Measurements from ENCODE around the gene FLT3. TPM values are rescaled to one million over a fixed set of nuclear protein-coding genes. Genes with fewer than 3 reads are reported as not detected.

Gene FLT3
- total and polyA plus RNA-seq, 12 donors = 0.07 to 0.95 (median 0.16) TPM; not detected in 5

DNA sequence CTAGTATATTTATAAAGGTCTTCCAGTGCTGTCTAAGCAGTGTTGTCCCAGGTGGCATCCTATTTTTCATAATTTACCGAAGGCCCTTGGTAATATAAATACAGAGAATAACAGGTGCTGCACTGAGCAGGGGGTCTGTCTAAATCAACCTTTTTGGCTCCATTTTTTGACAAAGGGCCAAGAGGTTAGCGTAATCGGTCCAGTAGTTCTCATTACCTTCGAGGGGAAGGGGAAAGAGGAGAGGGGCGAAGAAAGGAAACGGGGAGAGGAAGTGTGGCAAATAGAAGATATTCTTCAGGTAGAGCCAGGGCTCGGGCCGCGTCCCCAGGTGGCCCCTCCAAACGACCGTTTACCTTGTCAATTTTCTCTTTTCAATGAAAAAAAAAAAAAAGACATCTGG lies 37.2 kb upstream of the FLT3 start:
- ATAC-seq (peak in 3 of 8 donors; percentile 1 to 2 (median 1)), DNase-seq (peak in 1 of 2 donors; percentile 10)
- Histone ChIP-seq H3K4me1 (peaks cover 4 to 43% (median 30%) of the 10 kb centered on the region in 9 donors), H3K27me3 (no peaks in the 10 kb centered on the region), H3K27ac (peak overlapping the region; percentile 95 to 100 (median 98)), H3K36me3 (no peaks in the 10 kb centered on the region), H3K4me3 (peak overlapping the region; percentile 84 to 100 (median 97)), H3K9me3 (no peaks in the 10 kb centered on the region)
- intact Hi-C loops (cut with DNase I) = no loop called here
- TF ChIP-seq, protein P1, sequence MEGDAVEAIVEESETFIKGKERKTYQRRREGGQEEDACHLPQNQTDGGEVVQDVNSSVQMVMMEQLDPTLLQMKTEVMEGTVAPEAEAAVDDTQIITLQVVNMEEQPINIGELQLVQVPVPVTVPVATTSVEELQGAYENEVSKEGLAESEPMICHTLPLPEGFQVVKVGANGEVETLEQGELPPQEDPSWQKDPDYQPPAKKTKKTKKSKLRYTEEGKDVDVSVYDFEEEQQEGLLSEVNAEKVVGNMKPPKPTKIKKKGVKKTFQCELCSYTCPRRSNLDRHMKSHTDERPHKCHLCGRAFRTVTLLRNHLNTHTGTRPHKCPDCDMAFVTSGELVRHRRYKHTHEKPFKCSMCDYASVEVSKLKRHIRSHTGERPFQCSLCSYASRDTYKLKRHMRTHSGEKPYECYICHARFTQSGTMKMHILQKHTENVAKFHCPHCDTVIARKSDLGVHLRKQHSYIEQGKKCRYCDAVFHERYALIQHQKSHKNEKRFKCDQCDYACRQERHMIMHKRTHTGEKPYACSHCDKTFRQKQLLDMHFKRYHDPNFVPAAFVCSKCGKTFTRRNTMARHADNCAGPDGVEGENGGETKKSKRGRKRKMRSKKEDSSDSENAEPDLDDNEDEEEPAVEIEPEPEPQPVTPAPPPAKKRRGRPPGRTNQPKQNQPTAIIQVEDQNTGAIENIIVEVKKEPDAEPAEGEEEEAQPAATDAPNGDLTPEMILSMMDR (IDR thresholded peaks at IDR 0.05) = no peak
- 0 to 1% methylated on average over 11 of the region's 11 CpGs for WGBS, 2 donors

DNA sequence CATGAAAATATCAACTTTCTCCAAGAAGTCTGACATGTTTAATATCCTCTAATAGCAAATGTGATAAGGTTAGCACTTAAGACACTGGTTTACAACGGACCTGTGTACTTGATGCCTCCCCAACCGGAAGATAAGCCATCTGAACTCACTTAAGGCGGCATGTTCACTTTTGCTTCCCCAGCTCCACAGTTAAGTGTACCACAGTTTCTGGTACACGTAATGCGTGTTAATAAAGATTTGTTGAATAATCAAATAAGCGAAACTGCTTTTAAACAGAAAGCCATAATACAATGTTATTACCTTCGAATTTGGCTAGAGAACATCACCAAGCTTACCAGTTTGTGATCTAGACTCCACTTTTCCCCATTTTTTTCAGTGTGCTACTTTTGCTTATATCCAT lies 36.5 kb upstream of the FLT3 start:
- ATAC-seq = no peak
- H3K9me3 ChIP-seq = no peaks in the 10 kb centered on the region
- TF ChIP-seq, protein P1 (IDR thresholded peaks at IDR 0.05) = no peak
- intact Hi-C loops (cut with DNase I) = no loop called here
- H3K4me3 ChIP-seq = peak overlapping the region in 9 of 10 donors; percentile 84 to 100 (median 97)
- no peaks in the 10 kb centered on the region for H3K27me3 ChIP-seq
- DNase-seq = no peak
- WGBS, 2 donors = 62% methylated on average over 7 of the region's 7 CpGs
- H3K4me1 ChIP-seq = peaks cover 4 to 37% (median 28%) of the 10 kb centered on the region in 9 donors
- H3K36me3 ChIP-seq = no peaks in the 10 kb centered on the region
- H3K27ac ChIP-seq = peak overlapping the region in 3 of 10 donors; percentile 99 to 100 (median 100)

DNA sequence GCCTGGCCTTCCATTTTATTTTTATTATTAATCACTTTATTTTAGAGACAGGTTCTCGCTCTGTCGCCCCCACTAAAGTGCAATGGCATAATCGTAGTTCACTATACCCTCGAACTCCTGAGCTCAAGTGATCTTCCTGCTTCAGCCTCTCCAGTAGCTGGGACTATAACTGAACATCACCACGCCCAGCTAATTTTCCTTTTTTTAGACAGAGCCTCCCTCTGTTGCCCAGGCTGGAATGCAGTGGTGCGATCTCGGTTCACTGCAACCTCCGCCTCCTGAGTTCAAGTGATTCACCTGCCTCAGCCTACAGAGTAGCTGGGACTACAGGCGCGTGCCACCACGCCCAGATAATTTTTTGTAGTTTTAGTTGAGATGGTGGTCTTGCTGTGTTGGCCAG lies 31.3 kb upstream of the FLT3 start:
- H3K27me3 ChIP-seq = peaks cover 0 to 3% (median 0%) of the 10 kb centered on the region in 7 donors
- TF ChIP-seq, protein P1 (IDR thresholded peaks at IDR 0.05) = no peak
- no peaks in the 10 kb centered on the region for H3K9me3 ChIP-seq
- no peak for ATAC-seq
- 90 to 92% methylated on average over 11 of the region's 11 CpGs for WGBS, 2 donors
- no peak overlapping the region for H3K4me3 ChIP-seq
- peaks cover 0 to 3% (median 0%) of the 10 kb centered on the region in 9 donors for H3K4me1 ChIP-seq
- intact Hi-C loops (cut with DNase I) = no loop called here
- no peak for DNase-seq
- no peak overlapping the region for H3K27ac ChIP-seq
- H3K36me3 ChIP-seq = no peaks in the 10 kb centered on the region

DNA sequence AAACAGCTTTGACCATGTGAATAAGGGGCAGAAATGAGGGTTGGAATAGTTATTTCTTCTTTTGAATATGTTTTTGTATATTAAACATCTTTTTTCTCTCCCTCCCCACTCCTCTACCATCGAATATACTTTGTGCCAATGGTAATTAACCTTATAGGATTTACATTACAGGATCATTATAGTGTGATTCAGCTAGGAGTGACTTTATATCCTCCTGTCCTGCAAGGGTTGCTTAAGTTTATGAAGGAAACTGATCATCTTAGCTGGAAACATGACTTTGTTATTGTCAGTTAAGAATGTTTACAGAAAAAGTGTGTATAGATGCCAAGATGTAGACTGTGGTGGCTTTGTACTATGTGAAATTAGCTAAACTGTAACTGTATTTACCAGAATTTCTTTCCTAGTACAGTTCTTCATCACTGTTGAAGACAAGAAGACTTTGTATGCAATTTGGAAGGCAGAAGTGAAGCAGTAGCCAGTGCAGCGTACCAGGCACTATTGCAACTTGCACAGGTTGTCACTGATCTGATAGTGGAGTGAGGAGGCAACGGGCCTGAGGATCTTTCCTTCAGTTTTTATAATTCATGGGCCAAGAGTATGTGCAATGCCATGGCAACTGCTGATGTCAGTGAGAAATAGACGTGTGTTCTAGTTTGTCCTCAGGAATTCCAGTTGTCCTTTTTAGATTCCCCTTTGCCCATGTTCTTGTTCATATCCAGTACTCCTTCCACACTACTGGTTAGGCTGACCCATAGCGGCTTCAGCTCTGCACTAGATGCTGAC lies 29.7 kb upstream of the FLT3 start:
- intact Hi-C loops (cut with DNase I) = no loop called here
- WGBS, 2 donors = 63 to 67% methylated on average over 5 of the region's 5 CpGs

More for the DNA sequence above, 29.7 kb upstream of the FLT3 start:
- H3K27ac ChIP-seq = no peak overlapping the region
- H3K4me3 ChIP-seq = no peak overlapping the region
- no peaks in the 10 kb centered on the region for H3K9me3 ChIP-seq
- no peaks in the 10 kb centered on the region for H3K4me1 ChIP-seq
- no peaks in the 10 kb centered on the region for H3K36me3 ChIP-seq
- TF ChIP-seq, protein P1 (IDR thresholded peaks at IDR 0.05) = no peak
- no peak for ATAC-seq
- H3K27me3 ChIP-seq = peaks cover 0 to 3% (median 0%) of the 10 kb centered on the region in 7 donors
- DNase-seq = no peak
